Measurements from ENCODE around the gene MAP4K2. TPM values are rescaled to one million over a fixed set of nuclear protein-coding genes. Genes with fewer than 3 reads are reported as not detected.

The MAP4K2 gene
- total and polyA plus RNA-seq, 9 of the 15 experiments (the other 6 are each of a cell fraction or from before 2014, with no cell fraction given) = 0.13 to 14.5 (median 7.3) TPM

DNA sequence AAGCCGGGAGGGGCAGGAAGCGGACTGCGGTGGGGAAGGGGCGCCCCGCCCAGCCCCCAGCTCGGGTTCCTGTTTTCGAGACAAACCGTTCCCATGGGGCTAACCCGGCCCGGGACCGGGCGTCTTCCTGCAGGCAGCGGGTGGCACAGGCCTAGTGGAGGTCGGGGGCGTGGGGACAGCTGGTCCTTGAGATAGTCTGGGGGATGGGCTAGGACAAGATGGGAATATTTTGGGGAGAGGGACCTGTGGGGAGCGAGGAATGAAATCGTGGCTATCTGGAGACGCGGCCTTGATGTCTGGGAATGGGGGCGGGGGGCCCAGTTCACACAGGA lies 57.9 kb downstream of the MAP4K2 start (continued):
- TF ChIP-seq, protein P1, sequence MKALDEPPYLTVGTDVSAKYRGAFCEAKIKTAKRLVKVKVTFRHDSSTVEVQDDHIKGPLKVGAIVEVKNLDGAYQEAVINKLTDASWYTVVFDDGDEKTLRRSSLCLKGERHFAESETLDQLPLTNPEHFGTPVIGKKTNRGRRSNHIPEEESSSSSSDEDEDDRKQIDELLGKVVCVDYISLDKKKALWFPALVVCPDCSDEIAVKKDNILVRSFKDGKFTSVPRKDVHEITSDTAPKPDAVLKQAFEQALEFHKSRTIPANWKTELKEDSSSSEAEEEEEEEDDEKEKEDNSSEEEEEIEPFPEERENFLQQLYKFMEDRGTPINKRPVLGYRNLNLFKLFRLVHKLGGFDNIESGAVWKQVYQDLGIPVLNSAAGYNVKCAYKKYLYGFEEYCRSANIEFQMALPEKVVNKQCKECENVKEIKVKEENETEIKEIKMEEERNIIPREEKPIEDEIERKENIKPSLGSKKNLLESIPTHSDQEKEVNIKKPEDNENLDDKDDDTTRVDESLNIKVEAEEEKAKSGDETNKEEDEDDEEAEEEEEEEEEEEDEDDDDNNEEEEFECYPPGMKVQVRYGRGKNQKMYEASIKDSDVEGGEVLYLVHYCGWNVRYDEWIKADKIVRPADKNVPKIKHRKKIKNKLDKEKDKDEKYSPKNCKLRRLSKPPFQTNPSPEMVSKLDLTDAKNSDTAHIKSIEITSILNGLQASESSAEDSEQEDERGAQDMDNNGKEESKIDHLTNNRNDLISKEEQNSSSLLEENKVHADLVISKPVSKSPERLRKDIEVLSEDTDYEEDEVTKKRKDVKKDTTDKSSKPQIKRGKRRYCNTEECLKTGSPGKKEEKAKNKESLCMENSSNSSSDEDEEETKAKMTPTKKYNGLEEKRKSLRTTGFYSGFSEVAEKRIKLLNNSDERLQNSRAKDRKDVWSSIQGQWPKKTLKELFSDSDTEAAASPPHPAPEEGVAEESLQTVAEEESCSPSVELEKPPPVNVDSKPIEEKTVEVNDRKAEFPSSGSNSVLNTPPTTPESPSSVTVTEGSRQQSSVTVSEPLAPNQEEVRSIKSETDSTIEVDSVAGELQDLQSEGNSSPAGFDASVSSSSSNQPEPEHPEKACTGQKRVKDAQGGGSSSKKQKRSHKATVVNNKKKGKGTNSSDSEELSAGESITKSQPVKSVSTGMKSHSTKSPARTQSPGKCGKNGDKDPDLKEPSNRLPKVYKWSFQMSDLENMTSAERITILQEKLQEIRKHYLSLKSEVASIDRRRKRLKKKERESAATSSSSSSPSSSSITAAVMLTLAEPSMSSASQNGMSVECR (CRISPR knock-in tag; IDR thresholded peaks at IDR 0.05) = peak; percentile 39; the same call in 1 of the 2 replicates
- TF ChIP-seq ELF2 (CRISPR knock-in tag; IDR thresholded peaks at IDR 0.05) = no peak
- TF ChIP-seq ZNF24 (IDR thresholded peaks at IDR 0.05) = no peak
- 0 out of 2 replicates have a peak, but pooled peaks have one; percentile 21 for TF ChIP-seq MYC (IDR thresholded peaks at IDR 0.05; ENCODE audit: low read depth, low read length)
- TF ChIP-seq MYC (CRISPR knock-in tag; IDR thresholded peaks at IDR 0.05; ENCODE audit: borderline replicate concordance, low read depth) = no peak
- TF ChIP-seq ZNF175 (CRISPR knock-in tag; IDR thresholded peaks at IDR 0.05; ENCODE audit: low read depth) = no peak
- TF ChIP-seq PCBP1 (IDR thresholded peaks at IDR 0.05; ENCODE audit: low read depth, low read length, poor library complexity, severe bottlenecking) = peak; percentile 42
- TF ChIP-seq TAL1 (IDR thresholded peaks at IDR 0.05) = 0 out of 2 replicates have a peak, but pooled peaks have one; percentile 14
- TF ChIP-seq, protein P2, sequence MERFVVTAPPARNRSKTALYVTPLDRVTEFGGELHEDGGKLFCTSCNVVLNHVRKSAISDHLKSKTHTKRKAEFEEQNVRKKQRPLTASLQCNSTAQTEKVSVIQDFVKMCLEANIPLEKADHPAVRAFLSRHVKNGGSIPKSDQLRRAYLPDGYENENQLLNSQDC (CRISPR knock-in tag; IDR thresholded peaks at IDR 0.05) = no peak
- no peak for TF ChIP-seq ZNF75A (CRISPR knock-in tag; IDR thresholded peaks at IDR 0.05)
- peak; percentile 52; the same call in 1 of the 2 replicates for TF ChIP-seq GATAD2A (IDR thresholded peaks at IDR 0.05)
- 0 out of 2 replicates have a peak, but pooled peaks have one; percentile 40 for TF ChIP-seq SMARCE1 (IDR thresholded peaks at IDR 0.05)
- TF ChIP-seq, protein P3, sequence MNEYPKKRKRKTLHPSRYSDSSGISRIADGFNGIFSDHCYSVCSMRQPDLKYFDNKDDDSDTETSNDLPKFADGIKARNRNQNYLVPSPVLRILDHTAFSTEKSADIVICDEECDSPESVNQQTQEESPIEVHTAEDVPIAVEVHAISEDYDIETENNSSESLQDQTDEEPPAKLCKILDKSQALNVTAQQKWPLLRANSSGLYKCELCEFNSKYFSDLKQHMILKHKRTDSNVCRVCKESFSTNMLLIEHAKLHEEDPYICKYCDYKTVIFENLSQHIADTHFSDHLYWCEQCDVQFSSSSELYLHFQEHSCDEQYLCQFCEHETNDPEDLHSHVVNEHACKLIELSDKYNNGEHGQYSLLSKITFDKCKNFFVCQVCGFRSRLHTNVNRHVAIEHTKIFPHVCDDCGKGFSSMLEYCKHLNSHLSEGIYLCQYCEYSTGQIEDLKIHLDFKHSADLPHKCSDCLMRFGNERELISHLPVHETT (CRISPR knock-in tag; conservative IDR thresholded peaks at IDR 0.05 in 1 of 2, IDR thresholded peaks at IDR 0.05 in 1 of 2) = 0 out of 4 replicates have a peak, but pooled peaks of 1 of the 2 experiments have one; percentile 24
- TF ChIP-seq PURB (CRISPR knock-in tag; IDR thresholded peaks at IDR 0.05; ENCODE audit: low read depth) = no peak
- TF ChIP-seq CHD1 (IDR thresholded peaks at IDR 0.05; ENCODE audit: low read length) = peak; percentile 84
- 0 out of 2 replicates have a peak, but pooled peaks have one; percentile 52 for TF ChIP-seq ZC3H4 (CRISPR knock-in tag; IDR thresholded peaks at IDR 0.05; ENCODE audit: borderline replicate concordance)
- TF ChIP-seq TRIM24 (IDR thresholded peaks at IDR 0.05) = 0 out of 4 replicates have a peak, but pooled peaks of 1 of the 2 experiments have one; percentile 7

All from K562 (cell line).